GM19238 (cell line): ENCODE data around the gene PSMD4.

Experiments
- DNase-seq: peaks from one replicate; pipeline ENCODE4 v3.0.0; 2011; ENCODE audit warnings: low spot score; ENCODE audit not compliant: insufficient read length

The PSMD4 gene

GRCh38 chr1:151294742-151295462 lies 40.4 kb downstream of the PSMD4 start:
- no peak for DNase-seq

- DNase-seq, result no peak
Observed at GRCh38 chr1:151309811-151310323, 55.3 kb downstream of the PSMD4 start.

DNA sequence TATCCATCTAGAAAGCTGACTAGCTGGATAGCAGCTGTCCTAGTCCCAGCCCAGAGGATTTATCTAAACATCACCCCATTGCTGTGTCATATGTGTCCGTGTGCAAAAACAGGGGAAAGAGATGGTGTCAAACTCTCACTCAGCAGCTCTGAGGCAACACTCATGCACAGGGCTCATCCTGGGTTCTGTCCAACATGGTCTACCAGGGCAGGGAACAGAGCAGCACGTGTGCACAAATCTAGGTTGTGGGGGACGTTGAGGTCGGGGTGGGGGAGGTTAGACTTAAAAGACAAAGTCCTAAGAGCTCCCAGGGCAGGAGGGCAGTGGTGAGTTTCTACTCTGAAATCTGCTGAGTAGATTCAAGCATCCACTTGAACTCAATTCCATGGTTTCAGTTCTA lies 56.5 kb downstream of the PSMD4 start:
- DNase-seq, result no peak

DNA sequence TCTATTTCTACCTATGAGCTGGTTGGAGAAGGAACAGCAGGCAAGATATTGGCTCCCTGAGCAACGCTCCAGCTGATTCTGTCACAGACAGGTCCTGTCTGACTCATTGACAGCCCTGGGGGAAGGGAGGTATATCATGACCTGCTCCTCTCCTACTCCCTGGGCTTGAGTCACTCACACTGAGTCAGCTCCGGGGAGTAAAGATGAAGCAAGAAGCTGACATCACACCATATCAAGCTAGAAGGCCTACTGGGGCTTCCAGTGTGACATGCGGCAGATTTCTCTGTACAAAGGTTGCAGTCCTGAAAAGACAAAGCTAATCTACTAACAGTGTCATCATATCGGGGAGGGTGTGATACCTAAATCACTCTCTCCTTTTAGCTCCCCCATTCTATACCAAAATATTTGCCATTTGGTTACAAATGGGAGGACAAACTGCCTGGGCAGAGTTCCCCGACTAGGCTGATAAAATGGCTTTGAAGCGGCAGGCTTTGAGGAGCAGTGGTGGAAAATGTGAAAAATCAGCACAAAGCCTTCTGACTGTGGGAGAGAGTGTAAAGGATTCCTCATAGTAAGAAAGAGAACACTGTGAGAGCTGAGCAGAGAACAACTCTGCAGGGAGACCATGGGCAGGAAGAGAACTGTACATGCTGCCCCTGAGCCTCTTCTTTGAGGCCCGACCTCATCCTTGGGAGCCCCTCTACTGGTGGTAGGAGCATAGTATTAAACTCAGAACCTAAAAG lies 57.2 kb downstream of the PSMD4 start:
- no peak for DNase-seq

DNA sequence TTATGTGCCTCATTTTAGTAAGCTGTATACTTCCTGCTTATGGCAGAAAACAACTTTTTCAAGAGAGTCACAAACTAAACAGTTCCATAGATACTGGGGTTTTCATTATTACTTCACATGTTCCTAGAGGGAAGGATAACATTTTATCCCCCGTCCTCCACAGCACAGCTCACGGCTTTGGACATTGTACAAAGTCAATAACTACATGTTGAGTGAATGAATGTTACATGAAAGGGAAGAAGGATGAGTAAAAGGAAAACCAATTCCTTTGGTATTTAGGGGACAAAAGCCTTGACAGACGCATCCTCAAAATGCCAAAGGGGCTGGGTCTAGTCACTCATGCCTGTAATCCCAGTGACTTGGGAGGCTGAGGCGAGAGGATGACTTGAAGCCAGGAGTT lies 57.9 kb downstream of the PSMD4 start:
- DNase-seq, result no peak

GRCh38 chr1:151312826-151313225 lies 58.3 kb downstream of the PSMD4 start:
- DNase-seq, result no peak

DNA sequence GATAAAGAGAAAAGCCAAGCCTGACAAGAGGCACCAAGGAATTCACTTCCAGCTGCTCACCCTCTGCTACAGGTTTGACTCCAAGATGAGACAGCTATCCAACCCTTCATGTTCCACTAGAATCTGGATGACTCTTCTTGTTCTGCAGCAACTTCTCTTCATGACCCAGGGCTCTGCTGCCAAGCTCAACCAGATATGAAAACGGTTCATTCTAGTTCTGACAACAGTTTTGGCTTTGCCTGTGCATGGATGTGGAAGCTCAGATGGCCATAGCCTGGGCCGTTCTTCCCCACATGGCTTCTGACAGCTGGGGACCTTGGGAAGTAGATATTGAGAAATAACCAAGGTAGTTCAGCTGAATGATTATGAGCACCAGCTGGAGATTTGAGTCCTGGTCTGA lies 59.0 kb downstream of the PSMD4 start:
- no peak for DNase-seq

DNA sequence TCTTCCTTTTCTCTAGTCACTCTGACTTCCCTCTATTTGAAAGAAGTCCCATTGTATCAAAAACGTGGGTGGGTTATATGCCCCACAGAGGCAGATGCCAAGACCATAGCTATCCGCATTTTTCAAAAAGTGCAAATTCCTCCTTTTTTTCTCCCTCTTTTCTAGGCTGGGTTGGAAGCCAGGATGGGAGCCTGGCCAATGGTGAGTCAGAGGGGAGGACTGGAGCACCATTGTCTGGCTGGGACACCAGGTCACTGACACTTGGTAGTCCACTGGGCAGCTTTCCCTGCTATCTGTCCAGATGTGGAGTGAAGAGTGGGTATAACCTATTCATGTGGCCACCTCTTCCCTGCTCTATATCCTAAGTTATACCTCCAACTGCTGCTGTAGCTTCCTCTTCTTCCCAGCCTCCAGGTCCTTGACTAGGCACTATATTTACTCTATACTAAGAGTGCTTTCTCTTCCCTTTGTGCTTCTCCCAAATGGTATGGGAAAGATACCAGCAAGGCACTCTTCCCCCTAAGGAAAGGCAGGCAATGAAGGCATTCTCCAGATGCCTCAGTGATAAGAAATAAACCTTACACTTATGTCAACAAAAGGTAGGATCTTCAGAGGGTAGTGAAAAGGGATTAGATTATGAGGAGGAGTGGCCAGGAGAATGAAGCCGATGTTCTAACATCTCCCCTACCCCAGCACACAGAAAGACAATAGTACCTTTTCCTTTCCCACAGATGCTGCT lies 59.8 kb downstream of the PSMD4 start:
- DNase-seq, result no peak

DNA sequence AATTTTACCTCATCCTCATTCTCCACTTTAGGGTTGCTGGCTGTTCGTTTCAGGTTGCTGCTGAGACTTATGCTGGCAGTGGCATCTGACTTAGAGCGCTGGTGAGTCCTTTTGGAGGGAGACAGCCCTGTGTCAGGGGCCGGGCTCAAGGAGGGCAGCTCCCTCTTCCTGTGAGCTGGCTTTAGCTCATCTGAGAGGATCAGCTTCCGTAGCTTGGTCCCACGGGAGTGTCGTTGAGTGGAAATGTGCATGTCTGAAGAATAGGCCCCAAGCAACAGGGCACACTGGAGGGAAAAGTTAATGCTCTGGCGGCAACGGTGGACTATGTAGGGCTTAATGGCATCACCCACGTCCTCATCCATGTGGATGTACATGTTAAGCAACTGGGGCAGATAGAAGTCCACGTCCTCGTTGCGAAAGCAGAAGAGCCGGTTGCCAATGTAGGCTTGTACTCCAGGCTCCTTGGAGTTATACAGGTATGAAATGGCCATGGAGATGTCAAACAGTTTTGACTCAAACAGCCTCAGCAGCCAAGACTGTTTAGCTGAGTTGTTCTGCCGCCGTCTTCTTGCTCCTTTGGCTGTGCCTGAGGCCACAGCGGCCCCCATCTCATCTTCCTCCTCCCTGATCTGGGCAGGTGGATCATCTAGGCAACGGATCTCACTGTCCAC lies 61.2 kb downstream of the PSMD4 start:
- no peak for DNase-seq
